ENCODE results near the gene THAP6.

DNA sequence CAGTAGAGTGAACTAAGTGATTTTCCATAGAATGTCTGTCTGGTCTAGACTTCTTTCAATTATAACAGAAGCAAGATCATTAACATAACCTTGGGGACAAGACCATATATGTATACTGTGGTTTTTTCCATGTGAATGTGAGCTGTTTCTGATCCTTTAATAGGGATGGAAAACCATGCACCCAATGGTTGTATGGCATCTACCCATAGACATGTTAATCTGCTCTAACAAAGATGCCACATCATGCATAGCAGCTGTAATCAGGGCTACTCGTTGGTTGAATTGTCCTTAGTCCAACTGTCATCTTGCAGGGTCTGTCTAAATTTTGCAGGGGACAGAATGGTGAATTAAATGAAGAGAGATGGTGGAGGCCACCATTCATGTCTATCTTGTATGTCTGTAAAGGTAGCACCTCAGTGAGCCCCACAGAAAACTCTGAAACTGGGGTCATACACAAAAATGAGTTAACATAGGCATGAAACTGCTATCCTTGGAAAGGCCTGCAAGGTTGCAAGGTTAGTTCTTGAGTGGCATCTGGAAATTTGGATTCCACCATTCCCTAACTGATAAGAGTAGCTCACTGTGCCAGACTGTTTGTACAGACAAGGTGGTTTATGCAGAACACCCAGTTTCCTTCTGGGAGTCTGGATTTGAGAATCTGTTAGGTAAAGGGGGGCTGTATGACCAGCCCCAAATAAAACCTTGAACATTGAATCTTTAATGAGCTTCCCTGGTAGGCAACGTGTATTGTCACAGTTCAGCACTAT lies 16.5 kb downstream of the THAP6 start:
- TF ChIP-seq CTCF (IDR thresholded peaks at IDR 0.05) (no peak), EZH2 (IDR thresholded peaks at IDR 0.05; ENCODE audit: borderline replicate concordance, insufficient read depth, low read depth, low read length, poor library complexity, severe bottlenecking) (no peak)
